SK-N-SH (cell line): ENCODE data around the gene PARD3. TPM values are rescaled to one million over a fixed set of nuclear protein-coding genes. Genes with fewer than 3 reads are reported as not detected.

Source experiments
- CTCF ChIA-PET: fragments of 300-600, 350-600 bp; formaldehyde crosslinking; extraction: SDS; loops from one replicate; lab custom pipeline; 2021; lab: Yijun Ruan, JAX
- POLR2A ChIA-PET: fragments of 350-600 bp; sonication (Branson Sonifier 250); formaldehyde crosslinking; extraction: SDS; loops from one replicate; lab custom pipeline; 2020; ENCODE audit warnings: antibody characterized with exemption, inconsistent platforms; lab: Yijun Ruan, JAX
- DNase-seq: peaks from one replicate; pipeline ENCODE4 v3.0.0; 2012
- H2AFZ ChIP-seq: fragments of 200-600 bp; sonication (generic); 2 replicates; pipeline ENCODE4 v1.8.1; 2016; ENCODE audit warnings: antibody characterized with exemption, mild to moderate bottlenecking, low read depth
- H3F3A ChIP-seq: fragments of 200-600 bp; sonication (generic); replicated peaks from 2 replicates; pipeline ENCODE3; 2016; ENCODE audit warnings: antibody characterized with exemption, mild to moderate bottlenecking; ENCODE audit not compliant: insufficient read depth
- H3K27ac ChIP-seq, 2 experiments: fragments of 200-500 bp in 1 of 2; fragments of 200-600 bp in 1 of 2; sonication (Bioruptor generic) in 1 of 2; sonication (generic), shearing (Covaris generic) in 1 of 2; 2 replicates each; pipeline versions ENCODE4 v1.5.1 to v1.6.1; 2014 to 2016; ENCODE audit warnings: low read depth in 2 of 2, inconsistent platforms in 1 of 2, low read length in 1 of 2, mild to moderate bottlenecking in 1 of 2, mixed read lengths in 1 of 2
- H3K27me3 ChIP-seq: fragments of 200-600 bp; sonication (generic), shearing (Covaris generic); 2 replicates; pipeline ENCODE4 v1.6.1; 2016; ENCODE audit warnings: mixed run types; ENCODE audit not compliant: insufficient read depth
- H3K36me3 ChIP-seq, 2 experiments: fragments of 200-500 bp in 1 of 2; fragments of 200-600 bp in 1 of 2; sonication (Bioruptor generic) in 1 of 2; sonication (generic) in 1 of 2; replicated peaks in 1 of 2; 2 replicates each; pipeline versions ENCODE3 to v1.5.1; 2014 to 2016; ENCODE audit warnings: low read length in 1 of 2, mild to moderate bottlenecking in 1 of 2; ENCODE audit not compliant: insufficient read depth in 2 of 2, control insufficient read depth in 1 of 2
- H3K4me1 ChIP-seq, 2 experiments: fragments of 200-500 bp in 1 of 2; fragments of 200-600 bp in 1 of 2; sonication (Bioruptor generic) in 1 of 2; sonication (generic), shearing (Covaris generic) in 1 of 2; 2 replicates each; pipeline versions ENCODE4 v1.5.1 to v1.6.1; 2014 to 2016; ENCODE audit warnings: low read depth in 1 of 2, low read length in 1 of 2, mixed run types in 1 of 2; ENCODE audit not compliant: insufficient read depth in 2 of 2, control insufficient read depth in 1 of 2
- H3K4me2 ChIP-seq: fragments of 200-600 bp; sonication (generic), shearing (Covaris generic); 2 replicates; pipeline ENCODE4 v1.6.1; 2017; ENCODE audit warnings: mixed run types
- H3K4me3 ChIP-seq, 2 experiments: fragments of 200-500 bp in 1 of 2; fragments of 200-600 bp in 1 of 2; sonication (Bioruptor generic) in 1 of 2; sonication (generic), shearing (Covaris generic) in 1 of 2; 2 replicates each; pipeline versions ENCODE4 v1.5.1 to v1.8.1; 2014 to 2016; ENCODE audit warnings: low read depth in 2 of 2, inconsistent platforms in 1 of 2, low read length in 1 of 2, mild to moderate bottlenecking in 1 of 2, mixed read lengths in 1 of 2, moderate library complexity in 1 of 2
- H3K79me2 ChIP-seq: fragments of 200-600 bp; sonication (generic); 2 replicates; pipeline ENCODE4 v1.8.1; 2017; ENCODE audit warnings: mild to moderate bottlenecking; ENCODE audit not compliant: insufficient read depth
- H3K9ac ChIP-seq: fragments of 200-600 bp; sonication (generic); 2 replicates; pipeline ENCODE4 v1.6.1; 2017; ENCODE audit warnings: mixed run types
- H3K9me2 ChIP-seq: fragments of 200-600 bp; sonication (generic); 2 replicates; pipeline ENCODE4 v1.6.1; 2017; ENCODE audit warnings: mixed run types
- H3K9me3 ChIP-seq: fragments of 200-600 bp; sonication (generic); 2 replicates; pipeline ENCODE4 v1.6.1; 2017; ENCODE audit warnings: mixed run types, mild to moderate bottlenecking, moderate library complexity
- H4K20me1 ChIP-seq: fragments of 200-600 bp; sonication (generic); 2 replicates; pipeline ENCODE4 v1.6.1; 2017; ENCODE audit warnings: mild to moderate bottlenecking, mixed run types; ENCODE audit not compliant: insufficient read depth
- CHD2 ChIP-seq: fragments of 150-350 bp; IDR thresholded peaks from 2 replicates; pipeline ENCODE4 v1.6.1; 2018; ENCODE audit warnings: low read length; ENCODE audit not compliant: partially characterized antibody
- CTCF ChIP-seq: fragments of 200-600 bp; sonication (generic); IDR thresholded peaks from 2 replicates; pipeline ENCODE4 v1.6.1; 2017; ENCODE audit warnings: antibody characterized with exemption, mild to moderate bottlenecking, moderate library complexity
- ELF1 ChIP-seq: IDR thresholded peaks from 2 replicates; pipeline ENCODE4 v1.4.0; 2012
- EP300 ChIP-seq, 2 experiments: IDR thresholded peaks; 2 replicates each; pipeline versions ENCODE4 v1.4.0 to v1.6.1; 2012; ENCODE audit warnings: borderline replicate concordance in 1 of 2, low read depth in 1 of 2, low read length in 1 of 2
- FOSL2 ChIP-seq: IDR thresholded peaks from 2 replicates; pipeline ENCODE4 v1.4.0; 2012; ENCODE audit warnings: low read depth, mild to moderate bottlenecking, moderate library complexity, borderline replicate concordance
- FOXM1 ChIP-seq: IDR thresholded peaks from 2 replicates; pipeline ENCODE4 v1.4.0; 2012; ENCODE audit warnings: low read depth, mild to moderate bottlenecking
- GABPA ChIP-seq: IDR thresholded peaks from 2 replicates; pipeline ENCODE4 v1.4.0; 2012; ENCODE audit warnings: low read depth, mild to moderate bottlenecking
- GATA2 ChIP-seq: sonication (generic); formaldehyde crosslinking; IDR thresholded peaks from 2 replicates; pipeline ENCODE4 v1.5.0; 2020; ENCODE audit warnings: mild to moderate bottlenecking, missing genetic modification reagents
- MAX ChIP-seq: IDR thresholded peaks from 2 replicates; pipeline ENCODE4 v1.4.0; 2012; ENCODE audit warnings: low read depth
- MXI1 ChIP-seq: IDR thresholded peaks from 2 replicates; pipeline ENCODE4 v1.6.1; 2012; ENCODE audit warnings: mild to moderate bottlenecking, low read depth, low read length, improper control_type of control experiment
- NFIC ChIP-seq: IDR thresholded peaks from 2 replicates; pipeline ENCODE4 v1.4.0; 2012; ENCODE audit warnings: borderline replicate concordance
- RAD21 ChIP-seq: IDR thresholded peaks from 2 replicates; pipeline ENCODE4 v1.6.1; 2012; ENCODE audit warnings: mild to moderate bottlenecking, low read length
- RCOR1 ChIP-seq: fragments of 150-350 bp; IDR thresholded peaks from 2 replicates; pipeline ENCODE4 v1.6.1; 2017; ENCODE audit warnings: antibody characterized with exemption, low read length
- RFX5 ChIP-seq: IDR thresholded peaks from 2 replicates; pipeline ENCODE4 v1.6.1; 2012; ENCODE audit warnings: mild to moderate bottlenecking, improper control_type of control experiment, low read length
- RXRA ChIP-seq: IDR thresholded peaks from 2 replicates; pipeline ENCODE4 v1.4.0; 2012; ENCODE audit warnings: low read depth, mild to moderate bottlenecking, borderline replicate concordance
- SMC3 ChIP-seq: IDR thresholded peaks from 2 replicates; pipeline ENCODE4 v1.6.1; 2012; ENCODE audit warnings: low read depth, low read length, improper control_type of control experiment
- TCF12 ChIP-seq: IDR thresholded peaks from 2 replicates; pipeline ENCODE4 v1.4.0; 2012
- TEAD4 ChIP-seq: IDR thresholded peaks from 2 replicates; pipeline ENCODE4 v1.4.0; 2012; ENCODE audit warnings: mild to moderate bottlenecking, borderline replicate concordance; ENCODE audit not compliant: insufficient read depth
- USF2 ChIP-seq: fragments of 150-350 bp; IDR thresholded peaks from 2 replicates; pipeline ENCODE4 v1.6.1; 2017; ENCODE audit warnings: antibody characterized with exemption, low read length, low read depth, borderline replicate concordance
- WGBS: methylation state at CpG from one replicate; pipeline ENCODE4 v1.1.6; 2017; ENCODE audit warnings: low lambda C conversion rate; 5-methylcytosine and 5-hydroxymethylcytosine counted together
- polyA plus RNA-seq, 3 experiments: library from polyadenylated mRNA; depleted of rRNA; stranded (reverse); fragments of >200 nt; gene quantifications; 2 replicates each; pipeline ENCODE4 v1.2.3, GENCODE V29; 2012

The PARD3 gene
- polyA plus RNA-seq, 1 of the 3 experiments (the other 2 are of a cell fraction), result 29.4 TPM

- Histone ChIP-seq H3K27ac (no peak overlapping the region), H3K9me2 (no peaks in the 10 kb centered on the region), H3K4me1 (peaks cover 0 to 12% of the 10 kb centered on the region in 2 experiments; a peak in 2 of 4 replicates)
- peak; percentile 50 for DNase-seq
- TF ChIP-seq MXI1, result no peak
- TF ChIP-seq RAD21, result peak; percentile 70
- TF ChIP-seq CTCF, result peak; percentile 85
- TF ChIP-seq FOSL2, result no peak
- no peak for TF ChIP-seq TCF12
- TF ChIP-seq RXRA, result no peak
- no peak for TF ChIP-seq GATA2 (CRISPR knock-in tag)
- TF ChIP-seq MAX, result no peak
- no peak for TF ChIP-seq RFX5
- no peak for TF ChIP-seq GABPA
- peak; percentile 50 for TF ChIP-seq SMC3
- peak; percentile 19; the same call in 1 of the 2 replicates for TF ChIP-seq ELF1
- no peak for TF ChIP-seq CHD2
- TF ChIP-seq TEAD4, result no peak
- TF ChIP-seq EP300 (IDR thresholded peaks at IDR 0.05; ENCODE audit: borderline replicate concordance in 1 of 2, low read depth in 1 of 2, low read length in 1 of 2), result no peak
- no peak for TF ChIP-seq NFIC
- no peak for TF ChIP-seq USF2
- no peak for TF ChIP-seq FOXM1
- TF ChIP-seq RCOR1, result no peak
- TF ChIP-seq, all 33 proteins: peak for 4
- Histone ChIP-seq H3K79me2 (peaks cover 40% of the 10 kb centered on the region), H3K9ac (no peak overlapping the region), H3K4me2 (no peak overlapping the region), H2AFZ (no peak overlapping the region), H3K9me3 (no peaks in the 10 kb centered on the region), H3F3A (no peaks in the 10 kb centered on the region), H3K27me3 (no peaks in the 10 kb centered on the region), H3K4me3 (no peak overlapping the region), H3K36me3 (no peaks in the 10 kb centered on the region), H4K20me1 (peaks cover 21% of the 10 kb centered on the region)
- ChIA-PET POLR2A (no interaction called here), CTCF (interaction anchor here (0.6 to 3.5 kb wide), 31 partner anchors 9 to 1328 kb away, joined by 3 to 30 read pairs (median 3); no protein-coding TSS in a partner anchor)
- 48% methylated on average over 6 of the region's 6 CpGs for WGBS
Measured at GRCh38 chr10:34655286-34656170, 159.6 kb downstream of the PARD3 start.
